K562 (cell line): ENCODE results near the gene MEX3D. TPM values are rescaled to one million over a fixed set of nuclear protein-coding genes. Genes with fewer than 3 reads are reported as not detected.

ENCODE experiments used
- ATAC-seq: fragments of 200-7000 bp; cut with Tn5 transposase; 3 replicates; pipeline ENCODE4 v1.9.1; 2020; ENCODE audit warnings: moderate library complexity
- BruUV-seq: library from RNA; stranded (reverse); fragments of 400-500 nt; replicated peaks from 2 replicates; lab custom pipeline; 2021; lab: Mats Ljungman, UMichigan
- CTCF ChIA-PET: fragments of 300-600 bp; formaldehyde crosslinking; extraction: SDS; loops from one replicate; lab custom pipeline; 2021; ENCODE audit warnings: low intra/inter-chr PET ratio; lab: Yijun Ruan, JAX
- POLR2A ChIA-PET: fragments of 300-600, 350-650 bp; sonication (Branson Sonifier 250); formaldehyde crosslinking; extraction: SDS; loops from one replicate; lab custom pipeline; 2021; ENCODE audit warnings: antibody characterized with exemption, inconsistent platforms; lab: Yijun Ruan, JAX
- DNase-seq, 4 experiments: peaks; one replicate each; pipeline versions ENCODE4 v3.0.0 to v3.0.0-alpha.2; 2011 to 2018; ENCODE audit warnings: low spot score in 3 of 4, mixed read lengths in 3 of 4; ENCODE audit errors: extremely low read depth in 1 of 4
- FAIRE-seq: peaks from 2 replicates; lab custom pipeline; 2011; peaks lifted over from hg19 to GRCh38; lab: Jason Lieb, UNC
- H2AFZ ChIP-seq: 2 replicates; pipeline ENCODE4 v1.6.0; 2011; ENCODE audit warnings: low read depth, low read length, control low read depth, inconsistent platforms
- H3K27ac ChIP-seq: fragments of 200-600 bp; 3 replicates; pipeline ENCODE4 v1.8.0; 2011; ENCODE audit warnings: low read depth, mild to moderate bottlenecking, control low read depth, inconsistent platforms, low read length, moderate library complexity, mixed read lengths; ENCODE audit errors: extremely low read depth
- H3K27me3 ChIP-seq, 2 experiments: fragments of 300-600 bp in 1 of 2; 2 replicates in 1 of 2; 3 replicates in 1 of 2; pipeline versions ENCODE4 v1.6.0 to v1.8.0; 2011; ENCODE audit warnings: inconsistent platforms in 2 of 2, low read length in 2 of 2, mild to moderate bottlenecking in 1 of 2, mixed read lengths in 1 of 2, moderate library complexity in 1 of 2; ENCODE audit not compliant: control insufficient read depth in 2 of 2, insufficient read depth in 2 of 2
- H3K36me3 ChIP-seq: fragments of 300-600 bp; 3 replicates; pipeline ENCODE4 v1.8.0; 2011; ENCODE audit warnings: mild to moderate bottlenecking, low read length, inconsistent platforms; ENCODE audit not compliant: control insufficient read depth, insufficient read depth
- H3K4me1 ChIP-seq, 2 experiments: fragments of 200-600 bp in 1 of 2; replicated peaks in 1 of 2; 2 replicates in 1 of 2; 3 replicates in 1 of 2; pipeline versions ENCODE4 v1.5.1 to v1.8.0; 2011; ENCODE audit warnings: inconsistent platforms in 2 of 2, low read length in 2 of 2, mild to moderate bottlenecking in 1 of 2, mixed read lengths in 1 of 2, moderate library complexity in 1 of 2; ENCODE audit not compliant: control insufficient read depth in 2 of 2, insufficient read depth in 2 of 2
- H3K4me2 ChIP-seq: 2 replicates; pipeline ENCODE4 v1.6.1; 2011; ENCODE audit warnings: low read length, control low read depth, inconsistent platforms, mixed read lengths; ENCODE audit not compliant: insufficient read depth
- H3K4me3 ChIP-seq: fragments of 200-600 bp; sonication (generic), shearing (Covaris generic); 2 replicates; pipeline ENCODE4 v1.5.1; 2016; ENCODE audit warnings: control low read depth, inconsistent platforms
- H3K79me2 ChIP-seq: fragments of 200-600 bp; 3 replicates; pipeline ENCODE4 v1.8.0; 2011; ENCODE audit warnings: low read length, inconsistent platforms; ENCODE audit not compliant: control insufficient read depth, insufficient read depth
- H3K9ac ChIP-seq, 2 experiments: 2 replicates each; pipeline versions ENCODE4 v1.6.0 to v1.6.1; 2011; ENCODE audit warnings: low read depth in 2 of 2, low read length in 2 of 2, control low read depth in 1 of 2, inconsistent platforms in 1 of 2, mild to moderate bottlenecking in 1 of 2, mixed read lengths in 1 of 2; ENCODE audit not compliant: insufficient read depth in 1 of 2
- H3K9me1 ChIP-seq: one replicate; pipeline ENCODE4 v1.6.0; 2011; ENCODE audit warnings: inconsistent platforms, mild to moderate bottlenecking, low read length, moderate library complexity; ENCODE audit not compliant: control insufficient read depth, insufficient read depth
- H3K9me3 ChIP-seq: replicated peaks from 2 replicates; pipeline ENCODE4 v1.5.1; 2011; ENCODE audit warnings: low read depth, low read length, inconsistent platforms; ENCODE audit not compliant: control insufficient read depth, insufficient read depth
- H4K20me1 ChIP-seq: replicated peaks from 2 replicates; pipeline ENCODE4 v1.6.1; 2011; ENCODE audit warnings: low read length, inconsistent platforms, mixed read lengths; ENCODE audit not compliant: control insufficient read depth, insufficient read depth
- KDM1A ChIP-seq, 2 experiments: fragments of 450-650 bp; IDR thresholded peaks; 2 replicates each; pipeline ENCODE4 v1.6.1; 2016; ENCODE audit warnings: mild to moderate bottlenecking in 2 of 2
- TBL1XR1 ChIP-seq, 2 experiments: IDR thresholded peaks; 2 replicates each; pipeline ENCODE4 v1.6.1; 2012; ENCODE audit warnings: improper control_type of control experiment in 2 of 2, low read length in 2 of 2, mild to moderate bottlenecking in 1 of 2
- WGBS: fragments of 100-300 bp; shearing (Covaris generic); methylation state at CpG from one replicate; pipeline ENCODE4 v1.1.6; 2016; ENCODE audit warnings: low coverage, mixed read lengths; ENCODE audit not compliant: insufficient coverage; ENCODE audit errors: missing lambda C conversion rate; 5-methylcytosine and 5-hydroxymethylcytosine counted together
- in situ Hi-C: fragments of 300-500 bp; cut with MboI; formaldehyde crosslinking; loops from 4 replicates; pipeline ENCODE4 v1.15.0; 2018; ENCODE audit warnings: inconsistent platforms, mixed read lengths
- intact Hi-C: fragments of 100-400 bp; cut with micrococcal nuclease; formaldehyde crosslinking; loops from 2 replicates; pipeline ENCODE4 v1.14.2; 2022
- polyA plus RNA-seq, 8 experiments: library from polyadenylated mRNA; depleted of rRNA in 4 of 8; stranded (reverse) in 5 of 8; unstranded in 3 of 8; fragments of >200 nt; fragmentation: Nextera tagmentation in 2 of 8; fragmentation: Illumina TruSeq in 1 of 8; extraction: Ambion mirVana in 2 of 8; extraction: Trizol in 1 of 8; gene quantifications; 2 replicates each; pipeline versions ENCODE4 v1.2.1 to v1.2.3, GENCODE V29; 2011 to 2014; ENCODE audit warnings: inconsistent platforms in 1 of 8, missing spikeins in 1 of 8
- total RNA-seq, 7 experiments: library from RNA; depleted of rRNA in 6 of 7; stranded (reverse); fragments of >200 nt in 6 of 7; fragmentation: Illumina TruSeq in 2 of 7; extraction: Trizol in 2 of 7; gene quantifications; 2 replicates each; pipeline versions ENCODE4 v1.2.1 to v1.2.3, GENCODE V29; 2011 to 2021; ENCODE audit warnings: low replicate concordance in 1 of 7
- TF ChIP-seq, protein P1 (sequence below): fragments of 450-650 bp; IDR thresholded peaks from 2 replicates; pipeline ENCODE4 v1.6.1; 2018; ENCODE audit not compliant: partially characterized antibody
- TF ChIP-seq, protein P2 (sequence below): sonication (generic); formaldehyde crosslinking; IDR thresholded peaks from 2 replicates; pipeline ENCODE4 v1.5.0; 2020; ENCODE audit warnings: missing genetic modification reagents
- TF ChIP-seq, protein P3 (sequence below): fragments of 450-650 bp; conservative IDR thresholded peaks from 2 replicates; pipeline ENCODE4 v1.6.1; 2016; ENCODE audit warnings: missing genetic modification characterization, low read depth, mild to moderate bottlenecking, control low read depth, missing compliant biosample characterization
- TF ChIP-seq, protein P4 (sequence below), 2 experiments: fragments of 450-650 bp; formaldehyde crosslinking in 1 of 2; IDR thresholded peaks; 2 replicates each; pipeline versions ENCODE4 v1.4.0 to v1.6.1; 2014 to 2020; ENCODE audit warnings: mild to moderate bottlenecking in 2 of 2, borderline replicate concordance in 1 of 2, low read depth in 1 of 2

The MEX3D gene
- total and polyA plus RNA-seq, 9 of the 15 experiments (the other 6 are each of a cell fraction or from before 2014, with no cell fraction given): 1.7 to 39.3 (median 5.7) TPM

DNA sequence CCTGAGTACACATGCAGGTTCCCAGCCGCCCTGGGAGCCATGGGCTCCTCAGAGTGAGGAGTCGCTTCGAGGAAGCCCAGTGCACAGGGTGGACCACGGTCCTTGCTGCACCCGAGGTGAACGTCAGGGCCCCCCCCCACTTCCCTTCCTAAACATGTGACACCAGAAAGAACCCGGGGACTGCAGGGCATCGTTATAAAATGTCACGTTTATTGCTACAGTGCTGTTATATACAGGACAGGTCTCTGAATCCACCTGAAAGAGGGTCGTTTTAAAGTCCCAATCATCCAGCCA is 40.9 kb upstream of the MEX3D start:
- Histone ChIP-seq H3K9ac (peak overlapping the region in 1 of 2 experiments; percentile 19; a peak in 1 of 4 replicates), H4K20me1 (no peaks in the 10 kb centered on the region), H3K4me3 (no peak overlapping the region), H3K4me2 (no peak overlapping the region), H3K9me1 (no peaks in the 10 kb centered on the region), H2AFZ (no peak overlapping the region), H3K4me1 (peaks cover 4 to 62% of the 10 kb centered on the region in 2 experiments; a peak in 4 of 5 replicates), H3K9me3 (no peaks in the 10 kb centered on the region), H3K36me3 (peaks cover 45% of the 10 kb centered on the region; the same call in 2 of the 3 replicates), H3K27ac (no peak overlapping the region), H3K27me3 (no peaks in the 10 kb centered on the region), H3K79me2 (peaks cover 13% of the 10 kb centered on the region)
- FAIRE-seq (peak; percentile 42), ATAC-seq (no peak), DNase-seq (no peak)
- in situ Hi-C loops (no loop called here), intact Hi-C loops (loop anchor here (5.0 to 10.0 kb wide), 3 partner anchors 43 to 158 kb away; partner anchors contain the start of gene TCF3)
- WGBS: 33% methylated on average over 7 of the region's 10 CpGs
- ChIA-PET CTCF (no interaction called here), POLR2A (interaction anchor here (0.7 kb wide), 1 partner anchor 1171 kb away, joined by 3 read pairs; no protein-coding TSS in a partner anchor)
- no TSS peak for BruUV-seq
- TF ChIP-seq, protein P1, sequence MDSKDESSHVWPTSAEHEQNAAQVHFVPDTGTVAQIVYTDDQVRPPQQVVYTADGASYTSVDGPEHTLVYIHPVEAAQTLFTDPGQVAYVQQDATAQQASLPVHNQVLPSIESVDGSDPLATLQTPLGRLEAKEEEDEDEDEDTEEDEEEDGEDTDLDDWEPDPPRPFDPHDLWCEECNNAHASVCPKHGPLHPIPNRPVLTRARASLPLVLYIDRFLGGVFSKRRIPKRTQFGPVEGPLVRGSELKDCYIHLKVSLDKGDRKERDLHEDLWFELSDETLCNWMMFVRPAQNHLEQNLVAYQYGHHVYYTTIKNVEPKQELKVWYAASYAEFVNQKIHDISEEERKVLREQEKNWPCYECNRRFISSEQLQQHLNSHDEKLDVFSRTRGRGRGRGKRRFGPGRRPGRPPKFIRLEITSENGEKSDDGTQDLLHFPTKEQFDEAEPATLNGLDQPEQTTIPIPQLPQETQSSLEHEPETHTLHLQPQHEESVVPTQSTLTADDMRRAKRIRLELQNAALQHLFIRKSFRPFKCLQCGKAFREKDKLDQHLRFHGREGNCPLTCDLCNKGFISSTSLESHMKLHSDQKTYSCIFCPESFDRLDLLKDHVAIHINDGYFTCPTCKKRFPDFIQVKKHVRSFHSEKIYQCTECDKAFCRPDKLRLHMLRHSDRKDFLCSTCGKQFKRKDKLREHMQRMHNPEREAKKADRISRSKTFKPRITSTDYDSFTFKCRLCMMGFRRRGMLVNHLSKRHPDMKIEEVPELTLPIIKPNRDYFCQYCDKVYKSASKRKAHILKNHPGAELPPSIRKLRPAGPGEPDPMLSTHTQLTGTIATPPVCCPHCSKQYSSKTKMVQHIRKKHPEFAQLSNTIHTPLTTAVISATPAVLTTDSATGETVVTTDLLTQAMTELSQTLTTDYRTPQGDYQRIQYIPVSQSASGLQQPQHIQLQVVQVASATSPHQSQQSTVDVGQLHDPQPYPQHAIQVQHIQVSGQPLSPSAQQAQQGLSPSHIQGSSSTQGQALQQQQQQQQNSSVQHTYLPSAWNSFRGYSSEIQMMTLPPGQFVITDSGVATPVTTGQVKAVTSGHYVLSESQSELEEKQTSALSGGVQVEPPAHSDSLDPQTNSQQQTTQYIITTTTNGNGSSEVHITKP: no peak
- TF ChIP-seq TBL1XR1 (IDR thresholded peaks at IDR 0.05; ENCODE audit: low read length in 2 of 2) (no peak), KDM1A (IDR thresholded peaks at IDR 0.05) (no peak)
- TF ChIP-seq, protein P2, sequence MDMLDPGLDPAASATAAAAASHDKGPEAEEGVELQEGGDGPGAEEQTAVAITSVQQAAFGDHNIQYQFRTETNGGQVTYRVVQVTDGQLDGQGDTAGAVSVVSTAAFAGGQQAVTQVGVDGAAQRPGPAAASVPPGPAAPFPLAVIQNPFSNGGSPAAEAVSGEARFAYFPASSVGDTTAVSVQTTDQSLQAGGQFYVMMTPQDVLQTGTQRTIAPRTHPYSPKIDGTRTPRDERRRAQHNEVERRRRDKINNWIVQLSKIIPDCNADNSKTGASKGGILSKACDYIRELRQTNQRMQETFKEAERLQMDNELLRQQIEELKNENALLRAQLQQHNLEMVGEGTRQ (CRISPR knock-in tag): no peak
- TF ChIP-seq, protein P3, sequence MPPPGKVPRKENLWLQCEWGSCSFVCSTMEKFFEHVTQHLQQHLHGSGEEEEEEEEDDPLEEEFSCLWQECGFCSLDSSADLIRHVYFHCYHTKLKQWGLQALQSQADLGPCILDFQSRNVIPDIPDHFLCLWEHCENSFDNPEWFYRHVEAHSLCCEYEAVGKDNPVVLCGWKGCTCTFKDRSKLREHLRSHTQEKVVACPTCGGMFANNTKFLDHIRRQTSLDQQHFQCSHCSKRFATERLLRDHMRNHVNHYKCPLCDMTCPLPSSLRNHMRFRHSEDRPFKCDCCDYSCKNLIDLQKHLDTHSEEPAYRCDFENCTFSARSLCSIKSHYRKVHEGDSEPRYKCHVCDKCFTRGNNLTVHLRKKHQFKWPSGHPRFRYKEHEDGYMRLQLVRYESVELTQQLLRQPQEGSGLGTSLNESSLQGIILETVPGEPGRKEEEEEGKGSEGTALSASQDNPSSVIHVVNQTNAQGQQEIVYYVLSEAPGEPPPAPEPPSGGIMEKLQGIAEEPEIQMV (tag): no peak
- TF ChIP-seq, protein P4, sequence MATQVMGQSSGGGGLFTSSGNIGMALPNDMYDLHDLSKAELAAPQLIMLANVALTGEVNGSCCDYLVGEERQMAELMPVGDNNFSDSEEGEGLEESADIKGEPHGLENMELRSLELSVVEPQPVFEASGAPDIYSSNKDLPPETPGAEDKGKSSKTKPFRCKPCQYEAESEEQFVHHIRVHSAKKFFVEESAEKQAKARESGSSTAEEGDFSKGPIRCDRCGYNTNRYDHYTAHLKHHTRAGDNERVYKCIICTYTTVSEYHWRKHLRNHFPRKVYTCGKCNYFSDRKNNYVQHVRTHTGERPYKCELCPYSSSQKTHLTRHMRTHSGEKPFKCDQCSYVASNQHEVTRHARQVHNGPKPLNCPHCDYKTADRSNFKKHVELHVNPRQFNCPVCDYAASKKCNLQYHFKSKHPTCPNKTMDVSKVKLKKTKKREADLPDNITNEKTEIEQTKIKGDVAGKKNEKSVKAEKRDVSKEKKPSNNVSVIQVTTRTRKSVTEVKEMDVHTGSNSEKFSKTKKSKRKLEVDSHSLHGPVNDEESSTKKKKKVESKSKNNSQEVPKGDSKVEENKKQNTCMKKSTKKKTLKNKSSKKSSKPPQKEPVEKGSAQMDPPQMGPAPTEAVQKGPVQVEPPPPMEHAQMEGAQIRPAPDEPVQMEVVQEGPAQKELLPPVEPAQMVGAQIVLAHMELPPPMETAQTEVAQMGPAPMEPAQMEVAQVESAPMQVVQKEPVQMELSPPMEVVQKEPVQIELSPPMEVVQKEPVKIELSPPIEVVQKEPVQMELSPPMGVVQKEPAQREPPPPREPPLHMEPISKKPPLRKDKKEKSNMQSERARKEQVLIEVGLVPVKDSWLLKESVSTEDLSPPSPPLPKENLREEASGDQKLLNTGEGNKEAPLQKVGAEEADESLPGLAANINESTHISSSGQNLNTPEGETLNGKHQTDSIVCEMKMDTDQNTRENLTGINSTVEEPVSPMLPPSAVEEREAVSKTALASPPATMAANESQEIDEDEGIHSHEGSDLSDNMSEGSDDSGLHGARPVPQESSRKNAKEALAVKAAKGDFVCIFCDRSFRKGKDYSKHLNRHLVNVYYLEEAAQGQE (IDR thresholded peaks at IDR 0.05; ENCODE audit: borderline replicate concordance): no peak
- TF ChIP-seq, protein P4 (CRISPR knock-in tag; IDR thresholded peaks at IDR 0.05; ENCODE audit: low read depth): no peak
